GM12875 (cell line): ENCODE data around the gene WWP2.

ENCODE experiments used
- H3K4me3 ChIP-seq: one replicate; pipeline ENCODE4 v1.5.1; 2011; ENCODE audit warnings: low read depth, low read length, control low read depth
- CTCF ChIP-seq: IDR thresholded peaks from 2 replicates; pipeline ENCODE4 v1.5.1; 2011; ENCODE audit warnings: low read depth, mild to moderate bottlenecking, control low read depth, inconsistent platforms, low read length, moderate library complexity, borderline replicate concordance; ENCODE audit not compliant: insufficient read depth

Gene WWP2

GRCh38 chr16:69910964-69911363 is 148.8 kb downstream of the WWP2 start:
- H3K4me3 ChIP-seq: no peak overlapping the region
- no peak for TF ChIP-seq CTCF

- H3K4me3 ChIP-seq: no peak overlapping the region
- no peak for TF ChIP-seq CTCF
Observed at GRCh38 chr16:69916462-69916861, 154.3 kb downstream of the WWP2 start.

GRCh38 chr16:69917311-69917710 is 155.2 kb downstream of the WWP2 start:
- no peak overlapping the region for H3K4me3 ChIP-seq
- no peak for TF ChIP-seq CTCF

- no peak overlapping the region for H3K4me3 ChIP-seq
- TF ChIP-seq CTCF: no peak
Observed at GRCh38 chr16:69917739-69918138, 155.6 kb downstream of the WWP2 start.

- TF ChIP-seq CTCF: no peak
- no peak overlapping the region for H3K4me3 ChIP-seq
Observed at GRCh38 chr16:69918241-69918640, 156.1 kb downstream of the WWP2 start.

GRCh38 chr16:69921127-69921526 is 159.0 kb downstream of the WWP2 start:
- H3K4me3 ChIP-seq: no peak overlapping the region
- TF ChIP-seq CTCF: no peak

- no peak for TF ChIP-seq CTCF
- no peak overlapping the region for H3K4me3 ChIP-seq
Observed at GRCh38 chr16:69922200-69922599, 160.1 kb downstream of the WWP2 start.
